Measurements from ENCODE around the gene CBX5.
A peak's percentile ranks its signal among the peaks of the same experiment; 100 is the strongest.

CBX5 gene

GRCh38 chr12:54206791-54207190 lies 73.1 kb downstream of the CBX5 start:
- Histone ChIP-seq H3K27me3 (ENCODE audit: control insufficient read depth, insufficient read depth, low read length) (no peaks in the 10 kb centered on the region), H3K36me3 (ENCODE audit: control insufficient read depth, insufficient read depth, low read length) (no peaks in the 10 kb centered on the region), H3K9ac (no peak overlapping the region), H3K4me2 (ENCODE audit: low read length) (no peak overlapping the region), H3K9me3 (ENCODE audit: control insufficient read depth, low read length) (no peaks in the 10 kb centered on the region), H3K79me2 (no peaks in the 10 kb centered on the region), H3K27ac (no peak overlapping the region), H2AFZ (no peak overlapping the region), H3K4me3 (ENCODE audit: low read depth, low read length) (no peak overlapping the region), H3K4me1 (no peaks in the 10 kb centered on the region)
- TF ChIP-seq CTCF (IDR thresholded peaks at IDR 0.05) = no peak

DNA sequence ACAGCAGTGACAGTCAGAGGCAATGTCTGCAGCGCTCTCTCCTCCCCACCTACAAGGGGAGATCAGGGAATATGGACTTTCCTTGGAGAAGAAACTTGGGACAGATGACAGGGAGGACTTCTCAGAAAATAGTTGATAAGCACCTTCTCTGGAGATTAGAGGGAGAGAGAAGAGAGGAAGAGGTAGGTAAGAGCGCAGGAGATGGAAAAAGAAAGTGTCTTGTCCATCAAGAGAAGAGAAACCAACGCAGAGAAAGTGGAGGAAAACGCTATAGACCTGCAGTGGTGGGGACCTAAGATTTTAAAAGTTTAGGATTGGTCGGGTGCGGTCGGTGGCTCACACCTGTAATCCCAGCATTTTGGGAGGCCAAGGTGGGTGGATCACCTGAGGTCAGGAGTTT lies 75.6 kb downstream of the CBX5 start:
- Histone ChIP-seq H3K27me3 (ENCODE audit: control insufficient read depth, insufficient read depth, low read length) (no peaks in the 10 kb centered on the region), H3K4me1 (no peaks in the 10 kb centered on the region)
- TF ChIP-seq CTCF (IDR thresholded peaks at IDR 0.05) = no peak

GRCh38 chr12:54201001-54201794 lies 78.7 kb downstream of the CBX5 start:
- H3K4me2 ChIP-seq (ENCODE audit: low read length) = no peak overlapping the region
- no peak overlapping the region for H3K4me3 ChIP-seq (ENCODE audit: low read depth, low read length)
- peak; percentile 91 for TF ChIP-seq CTCF (IDR thresholded peaks at IDR 0.05)
- no peaks in the 10 kb centered on the region for H3K36me3 ChIP-seq (ENCODE audit: control insufficient read depth, insufficient read depth, low read length)
- no peaks in the 10 kb centered on the region for H3K79me2 ChIP-seq
- no peaks in the 10 kb centered on the region for H3K4me1 ChIP-seq
- H3K27ac ChIP-seq = no peak overlapping the region
- H3K9me3 ChIP-seq (ENCODE audit: control insufficient read depth, low read length) = no peaks in the 10 kb centered on the region
- no peak overlapping the region for H3K9ac ChIP-seq
- H3K27me3 ChIP-seq (ENCODE audit: control insufficient read depth, insufficient read depth, low read length) = no peaks in the 10 kb centered on the region
- H2AFZ ChIP-seq = no peak overlapping the region

More for the DNA sequence above, 75.6 kb downstream of the CBX5 start:
- no peaks in the 10 kb centered on the region for H3K9me3 ChIP-seq (ENCODE audit: control insufficient read depth, low read length)
- H3K36me3 ChIP-seq (ENCODE audit: control insufficient read depth, insufficient read depth, low read length) = no peaks in the 10 kb centered on the region
- H3K79me2 ChIP-seq = no peaks in the 10 kb centered on the region
- no peak overlapping the region for H3K9ac ChIP-seq
- no peak overlapping the region for H3K4me2 ChIP-seq (ENCODE audit: low read length)
- H3K4me3 ChIP-seq (ENCODE audit: low read depth, low read length) = no peak overlapping the region
- no peak overlapping the region for H2AFZ ChIP-seq
- H3K27ac ChIP-seq = no peak overlapping the region

DNA sequence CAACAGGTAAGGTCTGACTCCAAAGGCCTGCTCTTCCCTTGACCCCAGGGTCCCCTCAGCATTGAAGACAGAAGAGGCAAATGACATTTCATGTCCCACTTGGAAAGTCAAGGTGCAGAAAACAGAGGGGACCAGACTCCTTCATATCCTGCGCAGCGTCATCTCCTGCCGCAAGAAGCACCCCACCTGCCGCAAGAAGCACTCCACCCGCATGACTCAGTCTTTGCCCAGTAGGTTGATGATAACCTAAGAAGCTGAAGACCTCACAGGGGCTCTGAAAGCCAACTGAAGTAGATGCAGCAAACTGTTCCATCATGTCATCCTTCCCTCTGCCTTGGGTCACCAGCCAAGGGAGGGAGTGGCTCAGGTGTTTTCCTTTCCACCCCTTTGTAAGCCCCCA lies 79.5 kb downstream of the CBX5 start:
- Histone ChIP-seq H3K4me2 (ENCODE audit: low read length) (no peak overlapping the region), H3K36me3 (ENCODE audit: control insufficient read depth, insufficient read depth, low read length) (no peaks in the 10 kb centered on the region), H3K27ac (no peak overlapping the region), H3K9me3 (ENCODE audit: control insufficient read depth, low read length) (no peaks in the 10 kb centered on the region), H3K27me3 (ENCODE audit: control insufficient read depth, insufficient read depth, low read length) (no peaks in the 10 kb centered on the region), H3K9ac (no peak overlapping the region), H3K4me3 (ENCODE audit: low read depth, low read length) (no peak overlapping the region), H3K79me2 (no peaks in the 10 kb centered on the region), H2AFZ (no peak overlapping the region), H3K4me1 (no peaks in the 10 kb centered on the region)
- TF ChIP-seq CTCF (IDR thresholded peaks at IDR 0.05) = no peak

GRCh38 chr12:54199917-54200316 lies 80.0 kb downstream of the CBX5 start:
- Histone ChIP-seq H3K4me1 (no peaks in the 10 kb centered on the region), H3K27ac (no peak overlapping the region), H3K79me2 (no peaks in the 10 kb centered on the region), H2AFZ (no peak overlapping the region), H3K4me3 (ENCODE audit: low read depth, low read length) (no peak overlapping the region), H3K4me2 (ENCODE audit: low read length) (no peak overlapping the region), H3K27me3 (ENCODE audit: control insufficient read depth, insufficient read depth, low read length) (no peaks in the 10 kb centered on the region), H3K36me3 (ENCODE audit: control insufficient read depth, insufficient read depth, low read length) (no peaks in the 10 kb centered on the region), H3K9me3 (ENCODE audit: control insufficient read depth, low read length) (no peaks in the 10 kb centered on the region), H3K9ac (no peak overlapping the region)
- no peak for TF ChIP-seq CTCF (IDR thresholded peaks at IDR 0.05)
